Measurements from ENCODE around the gene LRP5. TPM values are rescaled to one million over a fixed set of nuclear protein-coding genes. Genes with fewer than 3 reads are reported as not detected.

The LRP5 gene
- polyA plus RNA-seq, 3 donors = 0.23 to 0.29 TPM; not detected in 1

DNA sequence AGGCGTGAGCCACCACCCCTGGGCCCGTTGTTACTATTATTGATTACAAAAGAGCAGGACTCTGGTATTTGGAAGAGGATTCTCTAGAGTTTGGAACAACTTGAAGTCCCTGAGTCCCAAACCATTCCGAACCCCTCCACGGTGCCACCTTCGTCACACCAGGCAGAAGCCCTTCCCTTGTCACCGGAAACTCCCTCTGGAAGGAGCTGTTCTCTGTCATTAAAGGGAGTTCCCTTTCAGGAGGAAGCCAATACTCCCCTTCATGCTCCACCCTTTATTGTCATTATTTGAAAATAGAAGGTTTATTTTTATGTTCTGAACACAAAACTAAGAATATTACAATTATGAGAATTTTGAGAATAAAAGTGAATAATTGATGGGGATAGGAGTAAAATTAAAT is 35.5 kb upstream of the LRP5 start:
- TF ChIP-seq, protein P1, sequence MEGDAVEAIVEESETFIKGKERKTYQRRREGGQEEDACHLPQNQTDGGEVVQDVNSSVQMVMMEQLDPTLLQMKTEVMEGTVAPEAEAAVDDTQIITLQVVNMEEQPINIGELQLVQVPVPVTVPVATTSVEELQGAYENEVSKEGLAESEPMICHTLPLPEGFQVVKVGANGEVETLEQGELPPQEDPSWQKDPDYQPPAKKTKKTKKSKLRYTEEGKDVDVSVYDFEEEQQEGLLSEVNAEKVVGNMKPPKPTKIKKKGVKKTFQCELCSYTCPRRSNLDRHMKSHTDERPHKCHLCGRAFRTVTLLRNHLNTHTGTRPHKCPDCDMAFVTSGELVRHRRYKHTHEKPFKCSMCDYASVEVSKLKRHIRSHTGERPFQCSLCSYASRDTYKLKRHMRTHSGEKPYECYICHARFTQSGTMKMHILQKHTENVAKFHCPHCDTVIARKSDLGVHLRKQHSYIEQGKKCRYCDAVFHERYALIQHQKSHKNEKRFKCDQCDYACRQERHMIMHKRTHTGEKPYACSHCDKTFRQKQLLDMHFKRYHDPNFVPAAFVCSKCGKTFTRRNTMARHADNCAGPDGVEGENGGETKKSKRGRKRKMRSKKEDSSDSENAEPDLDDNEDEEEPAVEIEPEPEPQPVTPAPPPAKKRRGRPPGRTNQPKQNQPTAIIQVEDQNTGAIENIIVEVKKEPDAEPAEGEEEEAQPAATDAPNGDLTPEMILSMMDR (IDR thresholded peaks at IDR 0.05) = no peak
- H3K79me2 ChIP-seq (ENCODE audit: insufficient read depth, low read length) = peaks cover 6% of the 10 kb centered on the region
- H3K4me1 ChIP-seq (ENCODE audit: control insufficient read depth in 1 of 2, insufficient read depth in 2 of 2, low read length in 2 of 2) = peaks cover 24 to 33% of the 10 kb centered on the region in 2 donors
- H3K9me3 ChIP-seq (replicated peaks in 1 of 2; ENCODE audit: control insufficient read depth in 1 of 2, insufficient read depth in 1 of 2, low read length in 2 of 2) = no peaks in the 10 kb centered on the region
- no peak overlapping the region for H3K4me2 ChIP-seq (replicated peaks; ENCODE audit: extremely low read depth, low read length, poor library complexity, severe bottlenecking)
- Mint-ChIP-seq H3K27ac (no peak overlapping the region), H3K36me3 (no peaks in the 10 kb centered on the region), H3K4me1 (peaks cover 24% of the 10 kb centered on the region), H3K4me3 (no peak overlapping the region), H3K27me3 (ENCODE audit: low read depth in 3 of 3) (peaks cover 0 to 7% (median 0%) of the 10 kb centered on the region in 3 donors), H3K9me3 (peaks cover 0 to 1% (median 0%) of the 10 kb centered on the region in 7 donors)
- no peaks in the 10 kb centered on the region for H3K36me3 ChIP-seq (replicated peaks in 1 of 2; ENCODE audit: control insufficient read depth in 1 of 2, insufficient read depth in 2 of 2, low read length in 2 of 2)
- H3K27ac ChIP-seq (ENCODE audit: low read depth in 1 of 2, low read length in 2 of 2) = no peak overlapping the region
- H3K27me3 ChIP-seq (ENCODE audit: control insufficient read depth in 2 of 2, insufficient read depth in 2 of 2, low read length in 2 of 2) = no peaks in the 10 kb centered on the region
- no peak overlapping the region for H3K4me3 ChIP-seq (replicated peaks in 1 of 3; ENCODE audit: low read depth in 2 of 3, low read length in 3 of 3)
- intact Hi-C loops (cut with micrococcal nuclease) = no loop called here
- WGBS (ENCODE audit: insufficient coverage) = 94% methylated on average over 2 of the region's 6 CpGs
- no peak overlapping the region for H2AFZ ChIP-seq (ENCODE audit: insufficient read depth, low read depth, low read length, poor library complexity, severe bottlenecking)
- DNase-seq = no peak
- no peaks in the 10 kb centered on the region for H4K20me1 ChIP-seq (ENCODE audit: insufficient read depth, low read length)
- no peak overlapping the region for H3K9ac ChIP-seq (ENCODE audit: insufficient read depth, low read length, poor library complexity, severe bottlenecking)

DNA sequence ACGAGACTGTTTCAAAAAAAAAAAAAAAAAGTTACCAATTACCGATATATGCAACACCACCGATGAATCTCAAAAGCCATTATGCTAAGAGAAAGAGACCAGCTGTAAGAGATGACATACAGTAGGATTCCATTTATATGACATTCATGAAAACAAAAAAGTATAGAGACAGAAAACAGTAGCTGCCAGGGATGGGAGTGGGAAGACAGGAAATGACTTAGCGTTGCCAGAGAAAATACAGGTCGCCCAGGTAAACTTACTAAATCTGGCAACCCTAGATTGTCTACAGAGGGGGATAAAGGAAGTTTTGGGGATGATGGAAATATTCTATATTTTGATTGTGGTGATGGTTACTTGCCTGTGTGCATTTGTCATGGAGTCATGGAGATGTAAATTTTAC is 32.7 kb upstream of the LRP5 start:
- TF ChIP-seq, protein P1 (IDR thresholded peaks at IDR 0.05) = no peak

More for the DNA sequence above, 32.7 kb upstream of the LRP5 start:
- no peaks in the 10 kb centered on the region for H4K20me1 ChIP-seq (ENCODE audit: insufficient read depth, low read length)
- Mint-ChIP-seq H3K9me3 (peaks cover 0 to 7% (median 3%) of the 10 kb centered on the region in 7 donors), H3K27me3 (ENCODE audit: low read depth in 3 of 3) (peaks cover 1 to 4% (median 4%) of the 10 kb centered on the region in 3 donors), H3K4me1 (peaks cover 17% of the 10 kb centered on the region), H3K27ac (no peak overlapping the region), H3K36me3 (no peaks in the 10 kb centered on the region), H3K4me3 (no peak overlapping the region)
- H3K36me3 ChIP-seq (replicated peaks in 1 of 2; ENCODE audit: control insufficient read depth in 1 of 2, insufficient read depth in 2 of 2, low read length in 2 of 2) = no peaks in the 10 kb centered on the region
- intact Hi-C loops (cut with micrococcal nuclease) = no loop called here
- no peak overlapping the region for H3K4me2 ChIP-seq (replicated peaks; ENCODE audit: extremely low read depth, low read length, poor library complexity, severe bottlenecking)
- WGBS (ENCODE audit: insufficient coverage) = 75% methylated on average over 2 of the region's 5 CpGs
- no peaks in the 10 kb centered on the region for H3K9me3 ChIP-seq (replicated peaks in 1 of 2; ENCODE audit: control insufficient read depth in 1 of 2, insufficient read depth in 1 of 2, low read length in 2 of 2)
- no peak overlapping the region for H3K27ac ChIP-seq (ENCODE audit: low read depth in 1 of 2, low read length in 2 of 2)
- no peaks in the 10 kb centered on the region for H3K79me2 ChIP-seq (ENCODE audit: insufficient read depth, low read length)
- DNase-seq = no peak
- H3K4me1 ChIP-seq (ENCODE audit: control insufficient read depth in 1 of 2, insufficient read depth in 2 of 2, low read length in 2 of 2) = peaks cover 14 to 18% of the 10 kb centered on the region in 2 donors
- H3K4me3 ChIP-seq (replicated peaks in 1 of 3; ENCODE audit: low read depth in 2 of 3, low read length in 3 of 3) = no peak overlapping the region
- no peak overlapping the region for H2AFZ ChIP-seq (ENCODE audit: insufficient read depth, low read depth, low read length, poor library complexity, severe bottlenecking)
- H3K27me3 ChIP-seq (ENCODE audit: control insufficient read depth in 2 of 2, insufficient read depth in 2 of 2, low read length in 2 of 2) = no peaks in the 10 kb centered on the region
- no peak overlapping the region for H3K9ac ChIP-seq (ENCODE audit: insufficient read depth, low read length, poor library complexity, severe bottlenecking)

Measured in CD14-positive monocyte (primary cell).